ENCODE measurements around the gene GNAO1.

The GNAO1 gene

GRCh38 chr16:56192986-56193945 lies 2.0 kb downstream of the GNAO1 start:
- TF ChIP-seq ZNF214 (tag by site-specific recombination; IDR thresholded peaks at IDR 0.05; ENCODE audit: borderline replicate concordance) (no peak), ZFHX2 (tag by site-specific recombination; conservative IDR thresholded peaks at IDR 0.05) (peak; percentile 49), EGR2 (tag by site-specific recombination; IDR thresholded peaks at IDR 0.05; ENCODE audit: low read depth) (peak; percentile 76), REST (tag by site-specific recombination; IDR thresholded peaks at IDR 0.05) (peak; percentile 75)
- Histone ChIP-seq H3K4me3 (ENCODE audit: low read depth, low read length) (no peak overlapping the region), H3K27ac (ENCODE audit: extremely low read depth, low read depth, low read length) (no peak overlapping the region), H3K4me1 (ENCODE audit: control insufficient read depth, insufficient read depth, low read length) (no peaks in the 10 kb centered on the region), H3K9me3 (ENCODE audit: control insufficient read depth, insufficient read depth, low read depth, low read length) (no peaks in the 10 kb centered on the region), H3K36me3 (ENCODE audit: control insufficient read depth in 2 of 2, insufficient read depth in 1 of 2, low read length in 2 of 2) (no peaks in the 10 kb centered on the region)
- POLR2A ChIA-PET: no interaction called here
- CTCF ChIA-PET: interaction anchor here (0.6 to 0.7 kb wide), 3 partner anchors 52 to 656 kb away, joined by 3 to 4 read pairs (median 3); no protein-coding TSS in a partner anchor

- Histone ChIP-seq H3K27ac (ENCODE audit: extremely low read depth, low read depth, low read length) (no peak overlapping the region), H3K9me3 (ENCODE audit: control insufficient read depth, insufficient read depth, low read depth, low read length) (no peaks in the 10 kb centered on the region), H3K4me3 (ENCODE audit: low read depth, low read length) (no peak overlapping the region), H3K36me3 (ENCODE audit: control insufficient read depth in 2 of 2, insufficient read depth in 1 of 2, low read length in 2 of 2) (no peaks in the 10 kb centered on the region), H3K4me1 (ENCODE audit: control insufficient read depth, insufficient read depth, low read length) (no peaks in the 10 kb centered on the region)
- ChIA-PET CTCF (interaction anchor here (0.6 to 0.7 kb wide), 4 partner anchors 26 to 657 kb away, joined by 3 to 4 read pairs (median 4); no protein-coding TSS in a partner anchor), POLR2A (no interaction called here)
- no peak for TF ChIP-seq ZNF660 (tag by site-specific recombination; IDR thresholded peaks at IDR 0.05)
- TF ChIP-seq ZBTB44 (tag by site-specific recombination; IDR thresholded peaks at IDR 0.05): peak; percentile 50; the same call in 1 of the 2 replicates
- no peak for TF ChIP-seq ZNF350 (tag by site-specific recombination; IDR thresholded peaks at IDR 0.05)
- no peak for TF ChIP-seq ZNF10 (tag by site-specific recombination; IDR thresholded peaks at IDR 0.05)
- TF ChIP-seq ZNF830 (tag by site-specific recombination; IDR thresholded peaks at IDR 0.05; ENCODE audit: low read depth): no peak
- TF ChIP-seq ZSCAN16 (tag by site-specific recombination; IDR thresholded peaks at IDR 0.05): no peak
- TF ChIP-seq ZNF221 (tag by site-specific recombination; IDR thresholded peaks at IDR 0.05; ENCODE audit: borderline replicate concordance): no peak
- TF ChIP-seq ZNF561 (tag by site-specific recombination; IDR thresholded peaks at IDR 0.05; ENCODE audit: borderline replicate concordance): no peak
- TF ChIP-seq ZNF623 (tag by site-specific recombination; IDR thresholded peaks at IDR 0.05): no peak
- no peak for TF ChIP-seq KLF7 (tag by site-specific recombination; IDR thresholded peaks at IDR 0.05; ENCODE audit: borderline replicate concordance)
- no peak for TF ChIP-seq ZNF544 (tag by site-specific recombination; IDR thresholded peaks at IDR 0.05)
- no peak for TF ChIP-seq ZNF26 (tag by site-specific recombination; IDR thresholded peaks at IDR 0.05)
- TF ChIP-seq ZNF169 (tag by site-specific recombination; IDR thresholded peaks at IDR 0.05): no peak
- TF ChIP-seq ATF2 (tag by site-specific recombination; IDR thresholded peaks at IDR 0.05; ENCODE audit: low read depth): no peak
- peak; percentile 97 for TF ChIP-seq REST (tag by site-specific recombination; IDR thresholded peaks at IDR 0.05)
Measured at GRCh38 chr16:56193951-56194726, 2.9 kb downstream of the GNAO1 start.

Data from HEK293 (cell line).